Vagina (tissue), 2 donors: ENCODE results near the gene EFCAB6. TPM values are rescaled to one million over a fixed set of nuclear protein-coding genes. Genes with fewer than 3 reads are reported as not detected.

ENCODE experiments used
- DNase-seq, 2 donors: peaks; one replicate each; pipeline ENCODE4 v3.0.0-alpha.2; 2017; ENCODE audit errors: extremely low spot score in 2 of 2
- H3K27ac ChIP-seq: fragments of 200-600 bp; sonication (generic); one replicate; pipeline ENCODE4 v1.5.1; 2019
- H3K27me3 ChIP-seq: fragments of 200-600 bp; sonication (generic); one replicate; pipeline ENCODE4 v1.5.1; 2019
- H3K36me3 ChIP-seq, 2 donors: fragments of 200-600 bp; sonication (generic); one replicate each; pipeline ENCODE4 v1.5.1; 2017 to 2019
- H3K4me1 ChIP-seq: fragments of 200-600 bp; sonication (generic); one replicate; pipeline ENCODE4 v1.5.1; 2019
- H3K4me3 ChIP-seq, 2 donors: fragments of 200-600 bp; sonication (generic); 1 replicate in 1 of 2; 2 replicates in 1 of 2; pipeline ENCODE4 v1.5.1; 2016 to 2019
- H3K9me3 ChIP-seq: fragments of 200-600 bp; sonication (generic); one replicate; pipeline ENCODE4 v1.5.1; 2019
- POLR2A ChIP-seq, 2 donors: fragments of 450-650 bp; IDR thresholded peaks; one replicate each; pipeline ENCODE4 v1.6.1; 2017; ENCODE audit warnings: antibody characterized with exemption in 2 of 2, mild to moderate bottlenecking in 2 of 2, moderate library complexity in 2 of 2
- POLR2AphosphoS5 ChIP-seq, 2 donors: sonication (generic); formaldehyde crosslinking; IDR thresholded peaks; one replicate each; pipeline ENCODE4 v1.9.0; 2017; ENCODE audit warnings: antibody characterized with exemption in 2 of 2, mild to moderate bottlenecking in 2 of 2, low read depth in 1 of 2; ENCODE audit not compliant: insufficient read depth in 1 of 2
- intact Hi-C: fragments of 100-400 bp; cut with DNase I; formaldehyde crosslinking; loops from one replicate; pipeline ENCODE4 v1.15.1; 2023
- total RNA-seq: library from RNA; depleted of rRNA; stranded (reverse); fragments of >200 nt; gene quantifications from one replicate; pipeline ENCODE4 v1.2.3, GENCODE V29; 2016
- TF ChIP-seq, protein P1 (sequence below), 3 experiments: fragments of 450-650 bp in 2 of 3; fragments of 200-600 bp in 1 of 3; sonication (generic) in 1 of 3; IDR thresholded peaks; one replicate each; pipeline ENCODE4 v1.5.1; 2017 to 2019; ENCODE audit warnings: antibody characterized with exemption in 3 of 3, mild to moderate bottlenecking in 2 of 3, moderate library complexity in 2 of 3

The EFCAB6 gene
- total RNA-seq, 1 donor from 2014 or later = 1.7 TPM

DNA sequence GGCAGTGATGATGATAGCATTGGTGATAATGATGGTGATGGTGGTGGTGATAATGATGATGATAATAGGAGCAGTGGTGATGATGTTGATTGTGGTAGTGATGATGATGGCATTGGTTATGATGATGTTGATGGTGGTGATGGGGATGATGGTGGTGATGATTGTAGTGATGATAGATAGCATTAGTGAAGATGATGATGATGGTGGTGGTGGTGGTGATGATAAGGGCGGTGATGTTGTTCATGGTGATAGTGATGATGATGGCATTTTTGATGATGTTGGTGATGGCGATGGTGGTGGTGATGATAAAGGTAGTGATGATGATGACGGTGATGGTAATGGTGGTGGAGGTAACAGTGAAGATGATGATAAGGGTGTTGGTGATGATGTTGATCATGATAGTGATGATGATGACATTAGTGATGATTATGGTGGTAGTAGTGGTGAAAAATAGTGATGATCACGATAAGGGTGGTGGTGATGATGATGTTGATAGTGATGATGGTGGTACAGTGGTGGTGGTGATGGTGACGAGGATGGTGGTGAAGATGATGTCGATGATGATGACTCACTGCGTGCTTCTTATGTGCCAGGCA, 307.3 kb downstream of the EFCAB6 start:
- H3K36me3 ChIP-seq = no peaks in the 10 kb centered on the region
- no peaks in the 10 kb centered on the region for H3K4me1 ChIP-seq
- H3K4me3 ChIP-seq = no peak overlapping the region
- intact Hi-C loops = no loop called here
- H3K27me3 ChIP-seq = no peaks in the 10 kb centered on the region
- no peak overlapping the region for H3K27ac ChIP-seq
- no peak for DNase-seq
- TF ChIP-seq POLR2A (IDR thresholded peaks at IDR 0.05) = no peak
- no peak for TF ChIP-seq POLR2AphosphoS5 (IDR thresholded peaks at IDR 0.05; ENCODE audit: insufficient read depth in 1 of 2, low read depth in 1 of 2)
- TF ChIP-seq, protein P1, sequence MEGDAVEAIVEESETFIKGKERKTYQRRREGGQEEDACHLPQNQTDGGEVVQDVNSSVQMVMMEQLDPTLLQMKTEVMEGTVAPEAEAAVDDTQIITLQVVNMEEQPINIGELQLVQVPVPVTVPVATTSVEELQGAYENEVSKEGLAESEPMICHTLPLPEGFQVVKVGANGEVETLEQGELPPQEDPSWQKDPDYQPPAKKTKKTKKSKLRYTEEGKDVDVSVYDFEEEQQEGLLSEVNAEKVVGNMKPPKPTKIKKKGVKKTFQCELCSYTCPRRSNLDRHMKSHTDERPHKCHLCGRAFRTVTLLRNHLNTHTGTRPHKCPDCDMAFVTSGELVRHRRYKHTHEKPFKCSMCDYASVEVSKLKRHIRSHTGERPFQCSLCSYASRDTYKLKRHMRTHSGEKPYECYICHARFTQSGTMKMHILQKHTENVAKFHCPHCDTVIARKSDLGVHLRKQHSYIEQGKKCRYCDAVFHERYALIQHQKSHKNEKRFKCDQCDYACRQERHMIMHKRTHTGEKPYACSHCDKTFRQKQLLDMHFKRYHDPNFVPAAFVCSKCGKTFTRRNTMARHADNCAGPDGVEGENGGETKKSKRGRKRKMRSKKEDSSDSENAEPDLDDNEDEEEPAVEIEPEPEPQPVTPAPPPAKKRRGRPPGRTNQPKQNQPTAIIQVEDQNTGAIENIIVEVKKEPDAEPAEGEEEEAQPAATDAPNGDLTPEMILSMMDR (IDR thresholded peaks at IDR 0.05) = no peak
- H3K9me3 ChIP-seq = no peaks in the 10 kb centered on the region

DNA sequence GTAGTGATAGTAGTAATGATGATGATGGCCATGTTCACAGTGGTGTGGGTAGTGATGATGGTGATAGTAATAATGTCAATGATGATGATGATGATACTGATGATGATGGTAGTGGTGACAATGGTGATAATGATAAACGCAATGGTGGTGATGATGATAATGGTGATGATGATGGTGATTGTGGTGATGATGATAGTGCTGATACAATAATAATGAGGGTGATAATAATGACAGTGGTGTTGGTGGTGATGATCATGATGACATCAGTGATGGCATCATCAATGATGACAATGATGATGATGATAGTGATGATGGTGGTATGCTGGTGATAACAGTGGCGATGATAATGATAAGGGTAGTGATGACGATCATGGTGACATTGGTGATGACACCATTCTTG, 308.0 kb downstream of the EFCAB6 start:
- TF ChIP-seq, protein P1 (IDR thresholded peaks at IDR 0.05) = no peak
- TF ChIP-seq POLR2AphosphoS5 (IDR thresholded peaks at IDR 0.05; ENCODE audit: insufficient read depth in 1 of 2, low read depth in 1 of 2) (no peak), POLR2A (IDR thresholded peaks at IDR 0.05) (no peak)
- no peak for DNase-seq
- Histone ChIP-seq H3K27ac (no peak overlapping the region), H3K27me3 (no peaks in the 10 kb centered on the region), H3K4me1 (no peaks in the 10 kb centered on the region), H3K9me3 (no peaks in the 10 kb centered on the region), H3K4me3 (no peak overlapping the region), H3K36me3 (no peaks in the 10 kb centered on the region)
- intact Hi-C loops = no loop called here

DNA sequence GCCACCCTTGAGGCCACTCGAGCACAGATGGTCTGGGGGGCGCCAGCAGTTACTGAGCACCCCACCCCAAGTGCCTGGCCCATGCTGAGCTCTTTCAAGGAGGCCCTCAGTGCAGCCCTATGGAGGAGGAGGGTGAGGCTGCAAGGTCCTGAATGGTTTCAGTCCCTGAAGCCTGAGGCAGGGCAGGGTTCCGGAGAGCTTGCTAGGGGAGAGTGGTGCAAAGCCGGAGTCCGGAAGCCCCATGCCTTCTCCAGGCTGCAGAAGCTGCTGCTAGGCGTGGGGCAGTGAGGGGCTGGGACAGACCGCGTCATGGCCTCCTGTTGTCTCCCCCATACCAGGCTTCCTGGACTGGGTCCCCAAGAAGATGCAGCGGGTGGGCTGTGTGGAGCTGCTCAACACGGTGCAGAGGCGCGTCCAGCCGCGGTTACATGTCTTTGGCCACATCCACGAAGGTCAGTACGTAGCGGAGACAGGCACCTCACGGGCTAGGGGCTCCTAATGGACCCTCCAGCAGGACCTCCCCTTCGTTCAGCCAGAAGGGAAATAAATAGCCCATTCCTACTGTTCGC, 309.7 kb downstream of the EFCAB6 start:
- H3K4me1 ChIP-seq = no peaks in the 10 kb centered on the region
- intact Hi-C loops = no loop called here
- H3K27me3 ChIP-seq = no peaks in the 10 kb centered on the region
- no peaks in the 10 kb centered on the region for H3K9me3 ChIP-seq
- H3K4me3 ChIP-seq = no peak overlapping the region
- H3K36me3 ChIP-seq = no peaks in the 10 kb centered on the region
- H3K27ac ChIP-seq = no peak overlapping the region
- no peak for DNase-seq
- TF ChIP-seq POLR2A (IDR thresholded peaks at IDR 0.05) = no peak
- no peak for TF ChIP-seq POLR2AphosphoS5 (IDR thresholded peaks at IDR 0.05; ENCODE audit: insufficient read depth in 1 of 2, low read depth in 1 of 2)
- TF ChIP-seq, protein P1 (IDR thresholded peaks at IDR 0.05) = no peak

DNA sequence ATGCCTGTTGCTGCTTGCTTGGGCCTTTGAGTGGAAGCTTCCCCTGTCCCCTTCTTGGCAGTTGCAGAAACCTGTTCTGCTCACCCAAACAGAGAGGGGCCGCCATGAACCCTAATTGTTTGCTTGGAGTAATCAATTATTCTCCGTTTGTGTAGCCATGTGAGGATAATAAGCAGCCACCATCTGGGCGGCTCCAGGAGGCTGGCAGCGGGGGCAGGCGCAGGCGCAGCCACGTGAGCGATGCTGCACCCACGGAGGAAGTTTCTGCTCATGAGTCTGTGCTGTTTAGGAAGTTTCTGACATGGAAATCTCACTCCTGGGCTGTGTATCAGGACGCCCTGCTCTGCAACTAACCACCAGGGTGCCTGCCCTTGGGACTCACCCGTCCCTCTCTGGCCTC, 310.2 kb downstream of the EFCAB6 start:
- intact Hi-C loops = no loop called here
- TF ChIP-seq POLR2A (IDR thresholded peaks at IDR 0.05) (no peak), POLR2AphosphoS5 (IDR thresholded peaks at IDR 0.05; ENCODE audit: insufficient read depth in 1 of 2, low read depth in 1 of 2) (no peak)
- TF ChIP-seq, protein P1 (IDR thresholded peaks at IDR 0.05) = no peak
- DNase-seq = no peak
- Histone ChIP-seq H3K4me3 (no peak overlapping the region), H3K9me3 (no peaks in the 10 kb centered on the region), H3K27ac (no peak overlapping the region), H3K36me3 (no peaks in the 10 kb centered on the region), H3K27me3 (no peaks in the 10 kb centered on the region), H3K4me1 (no peaks in the 10 kb centered on the region)
